ENCODE data around the gene UNC13D. TPM values are rescaled to one million over a fixed set of nuclear protein-coding genes. Genes with fewer than 3 reads are reported as not detected.

UNC13D gene
- total RNA-seq, 1 donor from 2014 or later: 2.7 TPM

GRCh38 chr17:75822800-75823166 is 21.4 kb downstream of the UNC13D start:
- Mint-ChIP-seq H3K36me3 (ENCODE audit: low read depth, unreplicated experiment) (peaks cover 17% of the 10 kb centered on the region), H3K27ac (ENCODE audit: unreplicated experiment) (no peak overlapping the region), H3K4me3 (ENCODE audit: unreplicated experiment) (no peak overlapping the region), H3K27me3 (ENCODE audit: low read depth, unreplicated experiment) (no peaks in the 10 kb centered on the region), H3K4me1 (ENCODE audit: low read depth, unreplicated experiment) (no peaks in the 10 kb centered on the region), H3K9me3 (ENCODE audit: unreplicated experiment) (no peaks in the 10 kb centered on the region)
- H3K9ac ChIP-seq (ENCODE audit: low read length): no peak overlapping the region
- FAIRE-seq (no peak), DNase-seq (ENCODE audit: low read depth) (no peak)
- H3K36me3 ChIP-seq (ENCODE audit: insufficient read depth, low read length): peaks cover 4% of the 10 kb centered on the region
- no peak overlapping the region for H3K27ac ChIP-seq (ENCODE audit: low read depth, low read length)
- no peak overlapping the region for H2AFZ ChIP-seq (ENCODE audit: low read depth, low read length)
- no peak for TF ChIP-seq CTCF (IDR thresholded peaks at IDR 0.05; ENCODE audit: insufficient read depth, low read depth, low read length)
- TF ChIP-seq EZH2 (IDR thresholded peaks at IDR 0.05; ENCODE audit: insufficient read depth, low read length): no peak
- H3K27me3 ChIP-seq (ENCODE audit: insufficient read depth, low read length): no peaks in the 10 kb centered on the region
- H3K9me3 ChIP-seq (ENCODE audit: insufficient read depth, low read depth, low read length): no peaks in the 10 kb centered on the region
- H3K4me1 ChIP-seq (ENCODE audit: insufficient read depth, low read length): peaks cover 7% of the 10 kb centered on the region
- H3K79me2 ChIP-seq (ENCODE audit: insufficient read depth, low read length): no peaks in the 10 kb centered on the region
- H3K4me3 ChIP-seq (ENCODE audit: insufficient read depth, low read depth, low read length): no peak overlapping the region
- no peak overlapping the region for H3K4me2 ChIP-seq (ENCODE audit: low read length)
- peaks cover 3% of the 10 kb centered on the region for H4K20me1 ChIP-seq (ENCODE audit: insufficient read depth, low read length)

- no peak for DNase-seq (ENCODE audit: low read depth)
- Histone ChIP-seq H3K9ac (ENCODE audit: low read length) (no peak overlapping the region), H4K20me1 (ENCODE audit: insufficient read depth, low read length) (peaks cover 3% of the 10 kb centered on the region), H3K27ac (ENCODE audit: low read depth, low read length) (no peak overlapping the region), H3K79me2 (ENCODE audit: insufficient read depth, low read length) (no peaks in the 10 kb centered on the region), H2AFZ (ENCODE audit: low read depth, low read length) (no peak overlapping the region), H3K27me3 (ENCODE audit: insufficient read depth, low read length) (no peaks in the 10 kb centered on the region), H3K9me3 (ENCODE audit: insufficient read depth, low read depth, low read length) (no peaks in the 10 kb centered on the region), H3K36me3 (ENCODE audit: insufficient read depth, low read length) (peaks cover 4% of the 10 kb centered on the region), H3K4me2 (ENCODE audit: low read length) (no peak overlapping the region), H3K4me3 (ENCODE audit: insufficient read depth, low read depth, low read length) (no peak overlapping the region), H3K4me1 (ENCODE audit: insufficient read depth, low read length) (peaks cover 2% of the 10 kb centered on the region)
- Mint-ChIP-seq H3K4me3 (ENCODE audit: unreplicated experiment) (no peak overlapping the region), H3K27me3 (ENCODE audit: low read depth, unreplicated experiment) (no peaks in the 10 kb centered on the region), H3K4me1 (ENCODE audit: low read depth, unreplicated experiment) (no peaks in the 10 kb centered on the region), H3K36me3 (ENCODE audit: low read depth, unreplicated experiment) (peaks cover 17% of the 10 kb centered on the region), H3K27ac (ENCODE audit: unreplicated experiment) (no peak overlapping the region), H3K9me3 (ENCODE audit: unreplicated experiment) (no peaks in the 10 kb centered on the region)
- FAIRE-seq: no peak
- TF ChIP-seq CTCF (IDR thresholded peaks at IDR 0.05; ENCODE audit: insufficient read depth, low read depth, low read length): no peak
- no peak for TF ChIP-seq EZH2 (IDR thresholded peaks at IDR 0.05; ENCODE audit: insufficient read depth, low read length)
Measured at GRCh38 chr17:75822119-75822799, 21.9 kb downstream of the UNC13D start.

GRCh38 chr17:75821552-75821951 is 22.7 kb downstream of the UNC13D start:
- Histone ChIP-seq H3K27me3 (ENCODE audit: insufficient read depth, low read length) (no peaks in the 10 kb centered on the region), H3K27ac (ENCODE audit: low read depth, low read length) (no peak overlapping the region), H3K4me3 (ENCODE audit: insufficient read depth, low read depth, low read length) (no peak overlapping the region), H3K36me3 (ENCODE audit: insufficient read depth, low read length) (peaks cover 4% of the 10 kb centered on the region), H3K4me2 (ENCODE audit: low read length) (no peak overlapping the region), H3K79me2 (ENCODE audit: insufficient read depth, low read length) (no peaks in the 10 kb centered on the region), H2AFZ (ENCODE audit: low read depth, low read length) (no peak overlapping the region), H4K20me1 (ENCODE audit: insufficient read depth, low read length) (peaks cover 3% of the 10 kb centered on the region), H3K9ac (ENCODE audit: low read length) (no peak overlapping the region), H3K9me3 (ENCODE audit: insufficient read depth, low read depth, low read length) (no peaks in the 10 kb centered on the region), H3K4me1 (ENCODE audit: insufficient read depth, low read length) (no peaks in the 10 kb centered on the region)
- H3K4me3 Mint-ChIP-seq (ENCODE audit: unreplicated experiment): no peak overlapping the region
- no peak for TF ChIP-seq CTCF (IDR thresholded peaks at IDR 0.05; ENCODE audit: insufficient read depth, low read depth, low read length)
- no peak for TF ChIP-seq EZH2 (IDR thresholded peaks at IDR 0.05; ENCODE audit: insufficient read depth, low read length)
- DNase-seq (ENCODE audit: low read depth) (no peak), FAIRE-seq (no peak)
- no peak overlapping the region for H3K27ac Mint-ChIP-seq (ENCODE audit: unreplicated experiment)
- no peaks in the 10 kb centered on the region for H3K27me3 Mint-ChIP-seq (ENCODE audit: low read depth, unreplicated experiment)
- H3K9me3 Mint-ChIP-seq (ENCODE audit: unreplicated experiment): no peaks in the 10 kb centered on the region
- no peaks in the 10 kb centered on the region for H3K4me1 Mint-ChIP-seq (ENCODE audit: low read depth, unreplicated experiment)
- H3K36me3 Mint-ChIP-seq (ENCODE audit: low read depth, unreplicated experiment): peaks cover 17% of the 10 kb centered on the region
